Germinal center (tissue), 1 donor: ENCODE measurements around the gene PCDH11Y.
"Not testable (repeated sequence)": the region's sequence is repeated elsewhere in the genome, so short reads cannot be mapped to it uniquely, and the experiment has no call there.

Experiments
- DNase-seq: peaks from one replicate; pipeline ENCODE4 v3.0.0; 2012; ENCODE audit warnings: mixed read lengths, low spot score

PCDH11Y gene, protein sequence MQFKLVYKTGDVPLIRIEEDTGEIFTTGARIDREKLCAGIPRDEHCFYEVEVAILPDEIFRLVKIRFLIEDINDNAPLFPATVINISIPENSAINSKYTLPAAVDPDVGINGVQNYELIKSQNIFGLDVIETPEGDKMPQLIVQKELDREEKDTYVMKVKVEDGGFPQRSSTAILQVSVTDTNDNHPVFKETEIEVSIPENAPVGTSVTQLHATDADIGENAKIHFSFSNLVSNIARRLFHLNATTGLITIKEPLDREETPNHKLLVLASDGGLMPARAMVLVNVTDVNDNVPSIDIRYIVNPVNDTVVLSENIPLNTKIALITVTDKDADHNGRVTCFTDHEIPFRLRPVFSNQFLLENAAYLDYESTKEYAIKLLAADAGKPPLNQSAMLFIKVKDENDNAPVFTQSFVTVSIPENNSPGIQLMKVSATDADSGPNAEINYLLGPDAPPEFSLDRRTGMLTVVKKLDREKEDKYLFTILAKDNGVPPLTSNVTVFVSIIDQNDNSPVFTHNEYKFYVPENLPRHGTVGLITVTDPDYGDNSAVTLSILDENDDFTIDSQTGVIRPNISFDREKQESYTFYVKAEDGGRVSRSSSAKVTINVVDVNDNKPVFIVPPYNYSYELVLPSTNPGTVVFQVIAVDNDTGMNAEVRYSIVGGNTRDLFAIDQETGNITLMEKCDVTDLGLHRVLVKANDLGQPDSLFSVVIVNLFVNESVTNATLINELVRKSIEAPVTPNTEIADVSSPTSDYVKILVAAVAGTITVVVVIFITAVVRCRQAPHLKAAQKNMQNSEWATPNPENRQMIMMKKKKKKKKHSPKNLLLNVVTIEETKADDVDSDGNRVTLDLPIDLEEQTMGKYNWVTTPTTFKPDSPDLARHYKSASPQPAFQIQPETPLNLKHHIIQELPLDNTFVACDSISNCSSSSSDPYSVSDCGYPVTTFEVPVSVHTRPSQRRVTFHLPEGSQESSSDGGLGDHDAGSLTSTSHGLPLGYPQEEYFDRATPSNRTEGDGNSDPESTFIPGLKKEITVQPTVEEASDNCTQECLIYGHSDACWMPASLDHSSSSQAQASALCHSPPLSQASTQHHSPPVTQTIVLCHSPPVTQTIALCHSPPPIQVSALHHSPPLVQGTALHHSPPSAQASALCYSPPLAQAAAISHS (N-terminal part only)

DNA sequence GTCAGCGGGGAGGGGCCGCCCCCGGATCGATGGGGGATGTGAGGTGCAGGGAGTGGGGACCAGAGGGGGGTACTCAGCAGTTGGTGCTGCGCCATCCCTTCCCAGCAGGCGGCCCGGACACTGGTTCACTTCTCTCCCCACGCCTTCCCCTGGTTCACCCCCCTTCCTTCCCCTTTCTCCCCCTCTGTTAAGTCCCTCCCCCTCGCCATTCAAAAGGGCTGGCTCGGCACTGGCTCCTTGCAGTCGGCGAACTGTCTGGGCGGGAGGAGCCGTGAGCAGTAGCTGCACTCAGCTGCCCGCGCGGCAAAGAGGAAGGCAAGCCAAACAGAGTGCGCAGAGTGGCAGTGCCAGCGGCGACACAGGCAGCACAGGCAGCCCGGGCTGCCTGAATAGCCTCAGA lies at the start of gene PCDH11Y:
PCDH11Y (plus strand) TSS at position 240 of the 400 bp plus-strand sequence. CDS start 56,804 bp downstream, outside the sequence.
- DNase-seq: not testable (repeated sequence)

DNA sequence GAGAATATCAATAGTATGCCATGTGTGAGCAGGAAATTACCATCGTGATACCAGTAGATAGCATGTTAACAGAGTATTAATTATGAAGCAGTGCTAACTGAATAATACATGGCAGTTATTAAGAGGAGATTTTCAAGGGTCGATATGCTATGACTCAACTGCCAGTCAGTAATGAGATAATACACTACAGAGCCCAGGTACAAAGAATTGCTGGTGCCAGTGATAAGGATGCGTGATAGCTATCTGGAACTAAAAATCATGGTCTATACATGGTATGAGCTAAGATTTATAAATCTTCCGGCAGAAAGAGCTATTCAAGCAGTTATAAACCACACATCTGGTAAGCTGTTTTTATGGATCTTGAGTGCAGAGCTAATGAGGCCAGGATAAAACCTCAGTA lies 32.2 kb upstream of the PCDH11Y start:
- DNase-seq: not testable (repeated sequence)

DNA sequence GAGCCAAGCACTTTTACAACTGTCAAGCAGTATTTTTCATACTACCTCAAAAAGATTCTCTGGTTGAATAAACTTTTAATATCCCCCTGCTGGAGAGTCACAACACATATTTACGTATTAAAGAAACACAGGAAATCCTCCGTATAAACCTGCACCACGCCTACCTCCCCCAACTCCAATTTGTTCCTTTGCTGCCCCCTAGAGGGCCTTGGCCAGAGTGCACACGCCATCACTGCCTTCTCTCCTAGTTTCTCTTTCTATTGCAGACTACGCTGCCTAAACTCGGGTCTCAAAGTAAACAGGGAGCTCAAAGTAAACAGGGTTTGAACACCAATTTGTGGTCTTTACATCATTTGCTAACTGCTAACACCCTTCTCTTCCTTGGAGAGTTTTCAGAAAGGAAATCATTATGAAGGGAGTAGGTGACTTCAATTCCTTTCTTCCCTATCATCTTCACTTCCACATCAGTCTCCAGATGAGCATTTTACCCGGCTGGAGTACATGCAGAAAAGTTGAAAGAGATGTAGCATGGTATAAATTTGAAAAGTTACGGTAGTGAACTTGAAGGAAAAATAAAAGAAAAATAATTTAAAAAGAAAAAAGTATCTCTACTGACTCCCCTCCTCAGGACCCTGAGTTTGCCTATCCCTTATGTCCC lies 8.2 kb upstream of the PCDH11Y start:
- DNase-seq: not testable (repeated sequence)

DNA sequence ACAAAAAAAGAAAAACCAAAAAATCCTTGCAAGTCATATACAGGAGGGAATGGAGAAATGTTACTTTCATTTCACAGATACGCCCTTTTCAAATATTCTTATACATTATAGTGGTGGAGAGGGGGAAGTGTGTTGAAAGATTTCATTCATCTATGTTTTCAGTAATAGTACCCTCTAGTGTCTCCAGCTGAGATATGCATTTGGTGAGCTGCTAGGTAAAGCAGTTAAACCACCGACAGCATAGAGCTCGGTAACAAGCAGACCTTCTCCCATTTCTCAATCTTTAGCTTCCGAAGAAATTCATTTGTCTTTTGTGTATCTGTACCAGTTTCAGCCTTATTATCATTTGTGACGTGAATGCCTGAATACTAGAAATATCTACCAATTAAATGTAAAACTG lies 5.2 kb upstream of the PCDH11Y start:
- DNase-seq: not testable (repeated sequence)

DNA sequence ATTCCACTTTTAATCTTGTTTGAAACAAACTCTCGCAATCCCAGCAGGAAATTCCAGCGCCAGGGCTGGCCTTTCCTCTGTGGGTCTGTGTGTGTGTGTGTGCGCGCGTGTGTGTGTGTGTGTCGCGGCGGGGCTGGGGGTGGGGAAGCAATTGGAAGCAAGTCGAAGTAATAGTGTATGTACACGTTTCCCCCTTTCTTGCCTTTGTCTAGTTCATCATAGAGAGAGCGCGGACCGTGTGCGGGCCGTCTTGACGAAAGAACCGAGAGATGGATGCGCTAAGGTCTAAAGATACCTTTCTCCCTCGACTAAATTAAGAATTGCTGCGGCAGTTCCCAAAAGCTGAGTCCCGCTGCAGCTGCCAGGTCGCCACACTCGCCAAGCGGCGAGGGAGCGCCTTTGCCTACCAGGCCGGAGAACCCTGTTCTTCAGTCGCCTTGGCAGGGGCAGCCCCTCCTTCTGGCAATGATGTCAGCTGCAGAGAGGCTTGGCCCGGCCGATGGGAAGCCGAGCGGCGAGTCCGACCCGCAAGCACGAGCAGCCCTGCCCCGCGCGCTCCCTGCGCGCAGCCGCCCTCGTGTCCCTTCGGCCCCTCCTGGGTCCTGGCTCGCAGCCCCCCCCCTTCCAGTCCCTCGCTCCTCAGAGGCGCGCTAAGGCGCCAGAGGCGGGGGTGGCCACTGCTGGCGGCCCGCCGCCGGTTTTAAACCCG lies 2.5 kb downstream of the PCDH11Y start:
- DNase-seq: not testable (repeated sequence)

DNA sequence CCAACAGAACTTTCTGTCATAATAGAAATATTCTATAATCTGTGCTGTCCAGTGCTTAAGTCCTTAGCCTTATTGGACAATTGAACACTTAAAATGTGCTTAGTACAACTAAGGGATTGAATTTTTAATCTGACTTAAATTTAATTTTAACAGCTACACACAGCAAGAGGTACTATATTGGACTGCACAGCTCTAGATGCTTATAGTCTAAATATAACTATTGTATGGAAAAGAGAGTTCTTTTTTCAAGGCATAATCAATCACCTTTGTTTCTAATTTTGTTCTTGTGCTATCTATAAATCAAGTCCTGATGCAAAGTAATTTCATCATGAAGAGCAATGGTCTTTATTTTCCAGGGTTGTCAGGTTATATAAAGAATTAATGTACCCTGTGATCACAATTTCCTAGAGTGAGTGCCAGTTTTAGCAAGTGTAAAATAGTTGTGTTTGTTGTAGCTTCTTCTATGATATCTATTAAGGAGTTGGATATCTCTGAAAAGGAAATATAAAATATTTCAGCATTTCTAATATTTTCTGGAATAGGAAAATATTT lies 39.0 kb downstream of the PCDH11Y start:
- DNase-seq: not testable (repeated sequence)

DNA sequence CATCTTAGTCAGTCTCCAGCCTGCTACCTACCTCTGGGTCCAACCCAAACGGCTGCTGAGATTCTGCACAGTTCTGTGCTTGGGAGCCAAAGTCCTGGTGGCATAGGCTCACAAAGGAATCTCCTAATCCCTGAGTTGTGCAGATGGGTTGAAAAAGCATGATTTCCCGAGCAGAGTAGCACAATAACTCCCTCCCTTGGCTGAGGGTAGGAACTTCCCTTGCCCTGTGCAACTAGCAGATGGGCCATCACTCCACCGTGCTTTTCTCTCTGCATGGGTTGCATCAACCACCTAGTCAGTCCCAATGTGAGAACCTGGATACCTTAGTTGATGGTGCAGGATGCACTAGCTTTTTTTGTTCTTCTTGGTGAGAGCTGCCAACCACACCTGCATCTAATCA lies 82.9 kb downstream of the PCDH11Y start:
- DNase-seq: not testable (repeated sequence)

DNA sequence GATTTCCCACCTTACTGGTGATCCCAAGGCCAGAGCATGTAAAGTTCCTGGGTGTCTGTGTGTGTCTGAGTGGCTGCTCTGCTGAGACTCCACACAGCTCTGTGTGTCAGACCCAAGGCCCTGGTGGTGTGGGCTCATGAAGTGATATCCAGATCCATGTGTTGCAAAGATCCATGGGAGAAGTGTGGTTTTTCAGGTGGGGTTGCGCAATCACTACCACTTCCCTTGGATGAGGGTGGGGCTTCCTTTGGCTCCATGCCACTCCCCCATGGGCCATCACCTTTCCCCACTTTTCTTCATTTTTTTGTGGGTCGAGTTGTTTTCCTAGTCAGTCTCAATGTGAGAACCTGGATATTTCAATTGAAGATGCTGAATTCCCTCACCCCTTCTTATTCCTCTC lies 182.9 kb downstream of the PCDH11Y start:
- not testable (repeated sequence) for DNase-seq

DNA sequence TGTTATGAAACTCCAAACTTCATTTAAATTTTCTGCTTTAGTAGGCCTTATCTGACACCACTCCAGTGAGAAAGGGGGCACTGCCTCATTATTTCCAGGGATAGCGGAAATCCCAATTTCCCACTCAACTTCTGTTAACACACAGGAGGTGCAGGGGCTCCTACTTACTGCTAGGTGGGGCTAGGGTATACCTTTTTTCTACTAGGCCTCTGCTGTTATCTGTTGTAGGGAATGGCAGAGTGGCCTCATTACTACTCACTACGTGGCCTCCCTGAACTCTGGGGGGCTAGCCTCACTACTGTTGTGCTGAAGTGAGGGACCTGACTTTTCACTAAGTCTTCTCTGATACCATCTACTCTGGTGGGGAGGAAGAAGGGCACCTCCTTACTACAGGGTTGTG lies 215.0 kb downstream of the PCDH11Y start:
- not testable (repeated sequence) for DNase-seq

DNA sequence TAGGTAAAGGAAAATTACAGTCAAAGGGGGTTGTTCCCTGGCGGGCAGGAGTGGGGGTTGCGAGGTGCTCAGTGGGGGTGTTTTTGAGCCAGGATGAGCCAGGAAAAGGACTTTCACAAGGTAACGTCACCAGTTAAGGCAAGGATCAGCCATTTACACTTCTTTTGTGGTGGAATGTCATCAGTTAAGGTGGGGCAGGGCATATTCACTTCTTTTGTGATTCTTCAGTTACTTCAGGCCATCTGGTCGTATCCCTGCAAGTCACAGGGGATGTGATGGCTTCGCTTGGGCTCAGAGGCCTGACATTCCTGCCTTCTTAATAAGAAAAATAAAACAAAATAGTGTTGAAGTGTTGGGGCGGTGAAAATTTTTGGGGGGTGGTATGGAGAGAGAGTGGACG lies 324.8 kb downstream of the PCDH11Y start:
- not testable (repeated sequence) for DNase-seq

DNA sequence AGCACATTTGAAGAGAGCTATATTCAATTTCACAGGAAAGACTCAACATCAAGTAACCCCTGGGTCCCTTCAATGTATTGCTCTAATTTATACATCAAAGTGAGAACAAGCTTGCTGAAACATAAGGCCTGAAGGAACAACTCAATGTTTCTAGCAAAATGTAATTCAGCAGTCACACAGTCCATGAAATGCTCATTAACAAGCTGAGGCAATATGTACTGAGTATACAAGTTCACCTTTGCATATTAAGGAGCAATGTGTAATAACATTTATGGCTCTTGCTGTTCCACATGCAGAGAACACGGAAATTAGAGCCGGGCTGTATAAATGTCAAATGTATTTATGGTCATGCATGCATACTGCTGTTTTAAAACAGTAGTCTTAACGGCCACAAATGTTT lies 342.1 kb downstream of the PCDH11Y start:
- not testable (repeated sequence) for DNase-seq

DNA sequence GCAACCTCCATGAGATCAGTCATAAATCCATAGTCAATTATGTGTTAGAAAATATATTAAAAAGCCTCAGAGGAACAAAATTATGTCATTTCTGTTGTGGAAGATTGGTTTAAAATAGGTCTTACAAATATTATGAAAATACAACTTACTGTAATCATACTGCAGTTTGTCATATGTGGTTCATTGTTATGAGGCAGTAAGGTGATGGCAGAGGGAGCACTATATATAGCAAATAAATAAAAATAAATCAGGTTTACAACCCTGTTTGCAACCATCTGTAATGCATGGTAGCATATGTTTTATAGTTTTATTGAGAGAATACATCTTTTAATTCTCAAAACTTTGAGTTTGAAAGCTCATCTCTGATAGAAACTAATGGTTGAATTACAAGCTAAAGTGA lies 543.6 kb downstream of the PCDH11Y start:
- DNase-seq: not testable (repeated sequence)

DNA sequence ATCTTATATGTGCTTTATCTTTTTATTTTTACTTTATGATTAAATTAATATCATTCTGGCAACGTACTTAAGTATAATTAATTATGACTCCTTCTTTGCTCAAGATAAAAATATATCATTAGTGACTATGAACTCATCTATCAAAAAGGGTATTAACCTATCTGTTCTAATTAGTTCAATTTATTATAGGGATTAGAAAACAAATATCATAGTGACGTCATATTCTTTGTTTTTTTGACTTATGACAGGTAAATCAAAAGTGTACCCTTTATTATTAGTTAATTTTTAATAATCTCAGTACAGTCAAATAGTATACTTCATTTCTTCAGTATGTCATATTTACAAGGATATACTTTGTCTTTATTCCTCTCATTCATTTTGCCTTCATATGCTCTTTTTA lies 638.5 kb downstream of the PCDH11Y start:
- DNase-seq: not testable (repeated sequence)

DNA sequence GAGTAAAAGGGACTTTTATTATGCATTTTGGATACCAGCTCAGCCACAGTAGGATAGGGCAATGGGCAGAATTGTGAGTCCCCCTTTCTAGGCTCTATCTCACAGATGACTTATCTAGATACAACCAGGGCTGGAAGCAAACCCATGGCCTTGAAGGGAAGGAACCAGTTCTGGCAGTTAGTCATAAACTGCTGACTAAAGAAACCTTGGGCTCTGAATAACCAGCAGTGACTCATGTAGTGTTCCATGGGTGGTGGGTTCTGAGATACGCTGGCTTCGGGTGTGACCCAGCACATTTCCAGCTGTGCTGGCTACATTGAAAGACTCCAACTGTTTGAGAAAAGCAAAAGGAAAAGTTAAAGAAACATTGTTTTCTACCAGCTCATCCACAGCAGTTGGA lies 679.2 kb downstream of the PCDH11Y start:
- DNase-seq: not testable (repeated sequence)

DNA sequence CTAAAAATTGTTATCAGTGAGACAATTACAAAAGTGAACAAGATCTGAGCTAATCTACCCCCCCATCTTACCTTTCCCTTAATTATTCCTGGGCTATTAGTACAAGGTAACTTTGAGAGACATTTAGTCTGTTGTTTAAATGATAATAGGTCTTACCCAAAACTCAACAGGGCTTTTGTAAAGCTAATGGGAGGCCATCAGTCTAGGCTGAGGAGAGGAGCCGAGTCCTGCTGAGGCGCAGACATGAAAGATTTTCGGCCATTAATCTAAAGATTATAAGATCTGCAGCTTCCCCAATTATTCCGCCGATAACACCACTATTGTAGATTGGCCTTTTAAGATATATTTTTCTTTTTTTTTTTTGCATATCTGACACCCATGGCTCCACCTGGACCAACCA lies 708.6 kb downstream of the PCDH11Y start:
- not testable (repeated sequence) for DNase-seq

DNA sequence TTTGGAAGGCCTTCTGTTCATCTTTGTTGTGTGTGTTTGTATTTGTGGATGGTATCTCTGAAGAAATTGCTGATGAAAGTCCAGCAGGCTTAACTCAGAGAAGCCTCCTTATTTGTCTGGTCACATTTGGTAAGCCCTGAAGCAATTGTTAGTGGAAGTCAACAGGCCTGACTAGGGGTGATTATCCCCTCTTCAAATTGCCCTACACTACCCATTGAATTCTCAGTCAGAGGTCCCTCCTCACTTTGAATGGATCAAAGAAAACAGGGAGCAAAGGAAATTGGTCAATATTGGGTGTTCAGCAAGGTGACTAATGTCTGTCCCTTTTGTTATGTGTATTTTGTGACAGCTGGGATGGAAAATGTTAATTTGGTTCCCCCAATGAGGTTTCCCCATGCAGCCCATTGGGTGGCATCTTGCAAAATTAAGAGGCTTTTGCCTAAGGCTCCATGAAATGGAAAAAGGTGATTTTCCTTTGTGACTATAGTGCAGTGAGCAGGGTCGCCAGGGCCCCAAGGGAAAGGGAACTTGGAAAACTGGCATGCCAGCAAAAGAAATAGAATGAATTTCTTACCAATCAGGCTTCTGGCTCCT lies 709.8 kb downstream of the PCDH11Y start:
- not testable (repeated sequence) for DNase-seq

DNA sequence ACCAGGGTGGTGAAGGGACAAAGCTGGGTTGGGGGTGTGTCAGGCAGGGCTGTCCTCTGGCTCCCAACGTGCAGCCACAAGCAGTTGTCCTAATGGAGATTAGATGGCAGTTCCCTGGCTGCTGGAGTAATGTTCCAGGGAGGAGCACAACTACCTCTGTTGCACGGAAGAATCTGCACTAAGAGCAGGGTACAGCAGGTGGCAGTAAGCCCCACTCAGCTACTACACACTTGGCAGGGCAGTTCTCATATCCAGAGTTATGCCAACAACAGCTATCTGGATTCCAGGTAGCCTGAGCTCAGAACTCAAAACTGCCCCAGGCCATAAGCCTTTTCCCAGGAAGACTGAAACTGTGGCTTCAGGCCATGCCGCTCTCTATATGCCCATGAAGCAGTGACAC lies 761.3 kb downstream of the PCDH11Y start:
- not testable (repeated sequence) for DNase-seq

DNA sequence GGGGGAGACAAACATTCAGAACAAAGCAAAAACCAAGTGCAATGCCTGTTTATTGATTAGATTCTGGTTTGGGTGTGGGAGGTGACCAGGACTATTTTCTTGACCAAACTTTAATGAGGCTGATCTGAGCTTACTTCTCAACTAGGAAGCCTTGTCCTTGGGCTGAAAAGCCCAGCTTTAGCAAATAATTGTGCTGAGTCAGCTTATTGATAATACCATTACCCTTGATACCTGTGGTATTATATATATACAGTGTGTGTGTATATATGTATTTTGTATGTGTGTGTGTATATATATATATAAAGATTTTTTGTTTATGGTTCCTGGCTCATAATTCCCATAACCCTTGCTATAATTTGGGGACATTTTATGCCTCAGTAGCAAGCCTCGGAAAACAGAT lies 776.4 kb downstream of the PCDH11Y start:
- not testable (repeated sequence) for DNase-seq
